ENCODE measurements around the gene ANKRD40.
"Not testable (repeated sequence)": the region's sequence is repeated elsewhere in the genome, so short reads cannot be mapped to it uniquely, and the experiment has no call there.

GRCh38 chr17:50709053-50709452 lies 1.3 kb upstream of the ANKRD40 start:
- TF ChIP-seq CTCF, POLR2A (IDR thresholded peaks at IDR 0.05): not testable (repeated sequence)
